Measurements from ENCODE around the gene MYO7B.

The MYO7B gene

GRCh38 chr2:127651971-127652550 lies 116.6 kb downstream of the MYO7B start:
- no peak for DNase-seq

- no peak for DNase-seq
Observed at GRCh38 chr2:127652786-127653357, 117.4 kb downstream of the MYO7B start.

GRCh38 chr2:127653421-127654083 lies 118.1 kb downstream of the MYO7B start:
- no peak for DNase-seq

- no peak for DNase-seq
Observed at GRCh38 chr2:127654084-127654837, 118.8 kb downstream of the MYO7B start.

- no peak for DNase-seq
Observed at GRCh38 chr2:127654838-127655175, 119.3 kb downstream of the MYO7B start.

- DNase-seq = no peak
Observed at GRCh38 chr2:127655209-127656073, 120.0 kb downstream of the MYO7B start.

- DNase-seq = no peak
Observed at GRCh38 chr2:127656569-127657231, 121.2 kb downstream of the MYO7B start.

GRCh38 chr2:127657232-127657595 lies 121.7 kb downstream of the MYO7B start:
- DNase-seq = no peak

- no peak for DNase-seq
Observed at GRCh38 chr2:127658146-127658545, 122.7 kb downstream of the MYO7B start.

- DNase-seq = no peak
Observed at GRCh38 chr2:127658641-127659407, 123.3 kb downstream of the MYO7B start.

GRCh38 chr2:127659408-127660290 lies 124.2 kb downstream of the MYO7B start:
- DNase-seq = no peak

GRCh38 chr2:127660291-127660578 lies 124.8 kb downstream of the MYO7B start:
- DNase-seq = no peak

GRCh38 chr2:127661072-127661649 lies 125.7 kb downstream of the MYO7B start:
- DNase-seq = no peak

- DNase-seq = no peak
Observed at GRCh38 chr2:127661949-127662510, 126.5 kb downstream of the MYO7B start.

GRCh38 chr2:127662937-127663565 lies 127.6 kb downstream of the MYO7B start:
- no peak for DNase-seq

- no peak for DNase-seq
Observed at GRCh38 chr2:127663566-127664064, 128.1 kb downstream of the MYO7B start.

GRCh38 chr2:127664065-127664894 lies 128.8 kb downstream of the MYO7B start:
- no peak for DNase-seq

GRCh38 chr2:127664895-127665225 lies 129.4 kb downstream of the MYO7B start:
- DNase-seq = no peak

Measured in SHP77 treated with DMSO at 0.1 percent for 48 hours (cell line).